ENCODE measurements around the gene GAGE12G. TPM values are rescaled to one million over a fixed set of nuclear protein-coding genes. Genes with fewer than 3 reads are reported as not detected.
"Not testable (repeated sequence)": the region's sequence is repeated elsewhere in the genome, so short reads cannot be mapped to it uniquely, and the experiment has no call there.

Gene GAGE12G, protein sequence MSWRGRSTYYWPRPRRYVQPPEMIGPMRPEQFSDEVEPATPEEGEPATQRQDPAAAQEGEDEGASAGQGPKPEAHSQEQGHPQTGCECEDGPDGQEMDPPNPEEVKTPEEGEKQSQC
- polyA plus RNA-seq (ENCODE audit: insufficient read length in 4 of 4) = not detected

GRCh38 chrX:49570100-49570499 lies at the start of gene GAGE12G:
TSS of gene GAGE12G (plus strand) at chrX:49570400. CDS start at chrX:49571555, 1,155 bp downstream.
- DNase-seq (ENCODE audit: low read depth in 4 of 4, low spot score in 3 of 4) = not testable (repeated sequence)

DNA sequence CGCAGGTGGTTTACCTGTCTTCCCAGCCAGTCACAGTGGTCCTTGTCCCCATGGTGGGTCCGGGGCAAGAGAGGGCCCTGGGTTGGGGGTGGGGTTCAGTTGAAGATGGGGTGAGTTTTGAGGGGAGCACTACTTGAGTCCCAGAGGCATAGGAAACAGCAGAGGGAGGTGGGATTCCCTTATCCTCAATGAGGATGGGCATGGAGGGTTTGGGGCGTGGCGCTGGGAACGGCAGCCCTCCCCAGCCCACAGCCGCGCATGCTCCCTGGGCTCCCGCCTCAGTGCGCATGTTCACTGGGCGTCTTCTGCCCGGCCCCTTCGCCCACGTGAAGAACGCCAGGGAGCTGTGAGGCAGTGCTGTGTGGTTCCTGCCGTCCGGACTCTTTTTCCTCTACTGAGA lies 38.3 kb upstream of the GAGE12G start, which contains the start of gene GAGE12C:
TSS of gene GAGE12C (plus strand) at position 301 of the 400 bp plus-strand sequence. CDS start 1,155 bp downstream, outside the sequence.
- DNase-seq (ENCODE audit: low read depth in 4 of 4, low spot score in 3 of 4) = not testable (repeated sequence)

DNA sequence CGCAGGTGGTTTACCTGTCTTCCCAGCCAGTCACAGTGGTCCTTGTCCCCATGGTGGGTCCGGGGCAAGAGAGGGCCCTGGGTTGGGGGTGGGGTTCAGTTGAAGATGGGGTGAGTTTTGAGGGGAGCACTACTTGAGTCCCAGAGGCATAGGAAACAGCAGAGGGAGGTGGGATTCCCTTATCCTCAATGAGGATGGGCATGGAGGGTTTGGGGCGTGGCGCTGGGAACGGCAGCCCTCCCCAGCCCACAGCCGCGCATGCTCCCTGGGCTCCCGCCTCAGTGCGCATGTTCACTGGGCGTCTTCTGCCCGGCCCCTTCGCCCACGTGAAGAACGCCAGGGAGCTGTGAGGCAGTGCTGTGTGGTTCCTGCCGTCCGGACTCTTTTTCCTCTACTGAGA lies 28.8 kb upstream of the GAGE12G start, which contains the start of gene GAGE12D:
TSS of gene GAGE12D (plus strand) at position 301 of the 400 bp plus-strand sequence. CDS start 1,155 bp downstream, outside the sequence.
- DNase-seq (ENCODE audit: low read depth in 4 of 4, low spot score in 3 of 4) = not testable (repeated sequence)

- DNase-seq (ENCODE audit: low read depth in 4 of 4, low spot score in 3 of 4) = not testable (repeated sequence)
Measured at GRCh38 chrX:49550989-49551388, 19.2 kb upstream of the GAGE12G start, which contains the start of gene GAGE12E. TSS of gene GAGE12E (plus strand) at chrX:49551289. CDS start at chrX:49552444, 1,155 bp downstream.

DNA sequence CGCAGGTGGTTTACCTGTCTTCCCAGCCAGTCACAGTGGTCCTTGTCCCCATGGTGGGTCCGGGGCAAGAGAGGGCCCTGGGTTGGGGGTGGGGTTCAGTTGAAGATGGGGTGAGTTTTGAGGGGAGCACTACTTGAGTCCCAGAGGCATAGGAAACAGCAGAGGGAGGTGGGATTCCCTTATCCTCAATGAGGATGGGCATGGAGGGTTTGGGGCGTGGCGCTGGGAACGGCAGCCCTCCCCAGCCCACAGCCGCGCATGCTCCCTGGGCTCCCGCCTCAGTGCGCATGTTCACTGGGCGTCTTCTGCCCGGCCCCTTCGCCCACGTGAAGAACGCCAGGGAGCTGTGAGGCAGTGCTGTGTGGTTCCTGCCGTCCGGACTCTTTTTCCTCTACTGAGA lies 9.7 kb upstream of the GAGE12G start, which contains the start of gene GAGE12F:
TSS of gene GAGE12F (plus strand) at position 301 of the 400 bp plus-strand sequence. CDS start 1,155 bp downstream, outside the sequence.
- not testable (repeated sequence) for DNase-seq (ENCODE audit: low read depth in 4 of 4, low spot score in 3 of 4)

DNA sequence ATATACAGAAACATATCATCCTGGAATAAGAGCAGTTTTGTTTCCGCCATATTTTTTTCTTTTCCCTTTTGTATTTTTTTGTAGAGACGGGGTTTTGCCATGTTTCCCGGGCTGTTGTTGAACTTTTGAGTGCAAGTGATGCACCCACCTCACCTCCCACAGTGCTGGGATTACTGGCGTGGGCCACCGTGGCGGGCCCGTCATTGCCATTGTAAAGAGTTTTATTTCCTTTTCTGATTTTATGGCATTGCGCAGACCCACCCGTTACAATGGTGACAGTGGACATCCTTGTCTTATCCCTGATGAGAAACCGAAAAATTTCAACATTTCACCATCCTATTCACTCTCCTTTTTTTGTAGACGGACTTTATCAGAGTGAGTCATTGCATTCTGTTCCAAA lies 1.5 kb upstream of the GAGE12G start:
- not testable (repeated sequence) for DNase-seq (ENCODE audit: low read depth in 4 of 4, low spot score in 3 of 4)

GRCh38 chrX:49569152-49569551 lies 1.0 kb upstream of the GAGE12G start:
- not testable (repeated sequence) for DNase-seq (ENCODE audit: low read depth in 4 of 4, low spot score in 3 of 4)

- DNase-seq (ENCODE audit: low read depth in 4 of 4, low spot score in 3 of 4) = not testable (repeated sequence)
Measured at GRCh38 chrX:49579649-49580048, 9.4 kb downstream of the GAGE12G start, which contains the start of gene GAGE12H. TSS of gene GAGE12H (plus strand) at chrX:49579949. CDS start at chrX:49581104, 1,155 bp downstream.

GRCh38 chrX:49589196-49589595 lies 19.0 kb downstream of the GAGE12G start, which contains the start of gene GAGE2A:
TSS of gene GAGE2A (plus strand) at chrX:49589496. CDS start at chrX:49590651, 1,155 bp downstream.
- DNase-seq (ENCODE audit: low read depth in 4 of 4, low spot score in 3 of 4) = not testable (repeated sequence)

- not testable (repeated sequence) for DNase-seq (ENCODE audit: low read depth in 4 of 4, low spot score in 3 of 4)
Measured at GRCh38 chrX:49589769-49590478, 19.7 kb downstream of the GAGE12G start.

DNA sequence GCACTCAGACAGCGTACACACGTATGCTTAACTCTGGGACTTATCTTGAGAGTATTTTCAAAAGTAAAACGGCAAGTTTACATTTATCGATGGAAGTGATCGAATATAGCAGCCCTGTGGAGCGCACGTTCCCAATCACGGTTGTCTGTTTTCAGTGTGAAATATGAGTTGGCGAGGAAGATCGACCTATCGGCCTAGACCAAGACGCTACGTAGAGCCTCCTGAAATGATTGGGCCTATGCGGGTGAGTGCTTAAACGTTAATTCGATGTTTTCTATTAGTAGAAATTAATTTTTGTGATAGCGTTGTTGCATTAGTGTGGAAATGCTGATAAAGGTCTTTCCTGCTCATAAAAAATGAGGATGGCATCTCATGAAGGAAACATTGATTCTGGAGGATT lies 20.3 kb downstream of the GAGE12G start:
- not testable (repeated sequence) for DNase-seq (ENCODE audit: low read depth in 4 of 4, low spot score in 3 of 4)

DNA sequence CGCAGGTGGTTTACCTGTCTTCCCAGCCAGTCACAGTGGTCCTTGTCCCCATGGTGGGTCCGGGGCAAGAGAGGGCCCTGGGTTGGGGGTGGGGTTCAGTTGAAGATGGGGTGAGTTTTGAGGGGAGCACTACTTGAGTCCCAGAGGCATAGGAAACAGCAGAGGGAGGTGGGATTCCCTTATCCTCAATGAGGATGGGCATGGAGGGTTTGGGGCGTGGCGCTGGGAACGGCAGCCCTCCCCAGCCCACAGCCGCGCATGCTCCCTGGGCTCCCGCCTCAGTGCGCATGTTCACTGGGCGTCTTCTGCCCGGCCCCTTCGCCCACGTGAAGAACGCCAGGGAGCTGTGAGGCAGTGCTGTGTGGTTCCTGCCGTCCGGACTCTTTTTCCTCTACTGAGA lies 28.5 kb downstream of the GAGE12G start, which contains the start of gene GAGE1:
TSS of gene GAGE1 (plus strand) at position 301 of the 400 bp plus-strand sequence. CDS start 1,155 bp downstream, outside the sequence.
- not testable (repeated sequence) for DNase-seq (ENCODE audit: low read depth in 4 of 4, low spot score in 3 of 4)

GRCh38 chrX:49610718-49611310 lies 40.6 kb downstream of the GAGE12G start:
- DNase-seq (ENCODE audit: low read depth in 4 of 4, low spot score in 3 of 4) = no peak

DNA sequence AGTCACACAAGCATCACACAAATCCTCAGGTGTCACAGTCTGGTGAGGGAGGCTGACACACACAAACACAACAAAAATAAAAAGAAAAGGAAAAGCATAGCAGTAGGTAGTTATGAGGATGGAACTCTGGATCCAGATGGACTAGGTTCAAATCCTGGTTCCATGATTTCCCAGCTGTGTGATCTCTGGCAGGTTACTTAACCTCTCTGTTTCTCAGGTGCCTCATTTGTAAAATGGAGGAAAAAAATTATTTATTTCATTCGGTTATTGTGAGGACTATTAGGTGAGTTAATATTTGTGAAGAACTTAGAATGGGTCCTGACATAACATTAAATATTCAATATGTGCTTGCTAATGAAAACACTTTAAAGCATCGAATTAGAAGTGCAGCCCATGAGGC lies 48.4 kb downstream of the GAGE12G start:
- DNase-seq (ENCODE audit: low read depth in 4 of 4, low spot score in 3 of 4) = no peak

Other genes starting within 250 kb of the GAGE12G start
- not detected for gene GAGE12J, start 248.4 kb upstream of the GAGE12G start, polyA plus RNA-seq (ENCODE audit: insufficient read length in 4 of 4)
- gene GAGE13, start 238.8 kb upstream of the GAGE12G start, polyA plus RNA-seq (ENCODE audit: insufficient read length in 4 of 4) = not detected
- gene GAGE12C, start 38.2 kb upstream of the GAGE12G start, polyA plus RNA-seq (ENCODE audit: insufficient read length in 4 of 4) = not detected
- gene GAGE12D, start 28.7 kb upstream of the GAGE12G start, polyA plus RNA-seq (ENCODE audit: insufficient read length in 4 of 4) = not detected
- under 1 TPM in 1 of 4 donors, not detected in 3; 0.51 TPM for gene GAGE12E, start 19.1 kb upstream of the GAGE12G start, polyA plus RNA-seq (ENCODE audit: insufficient read length in 4 of 4)
- gene GAGE12F, start 9.6 kb upstream of the GAGE12G start, polyA plus RNA-seq (ENCODE audit: insufficient read length in 4 of 4) = not detected
- not detected for gene GAGE12H, start 9.5 kb downstream of the GAGE12G start, polyA plus RNA-seq (ENCODE audit: insufficient read length in 4 of 4)
- not detected for gene GAGE2A, start 19.1 kb downstream of the GAGE12G start, polyA plus RNA-seq (ENCODE audit: insufficient read length in 4 of 4)
- not detected for gene GAGE1, start 28.6 kb downstream of the GAGE12G start, polyA plus RNA-seq (ENCODE audit: insufficient read length in 4 of 4)
- not detected for gene PAGE1, start 125.6 kb downstream of the GAGE12G start, polyA plus RNA-seq (ENCODE audit: insufficient read length in 4 of 4)

Data from right renal pelvis (tissue), 4 donors.